Measurements from ENCODE around the gene PGC.

- no peak for TF ChIP-seq CTCF (IDR thresholded peaks at IDR 0.05)
- TF ChIP-seq ARID4B (CRISPR knock-in tag; IDR thresholded peaks at IDR 0.05; ENCODE audit: borderline replicate concordance), result no peak
- no peak for TF ChIP-seq JUN (CRISPR knock-in tag; IDR thresholded peaks at IDR 0.05)
- no peak for TF ChIP-seq CREB1 (CRISPR knock-in tag; IDR thresholded peaks at IDR 0.05)
- TF ChIP-seq USF2 (CRISPR knock-in tag; IDR thresholded peaks at IDR 0.05), result no peak
- TF ChIP-seq ZNF423 (CRISPR knock-in tag; IDR thresholded peaks at IDR 0.05), result no peak
Measured at GRCh38 chr6:41758641-41759035, 11.4 kb upstream of the PGC start.
